ENCODE data around the gene UBAC1. TPM values are rescaled to one million over a fixed set of nuclear protein-coding genes. Genes with fewer than 3 reads are reported as not detected.

Gene UBAC1
- total RNA-seq, 1 donor from 2014 or later, result 33.8 TPM

DNA sequence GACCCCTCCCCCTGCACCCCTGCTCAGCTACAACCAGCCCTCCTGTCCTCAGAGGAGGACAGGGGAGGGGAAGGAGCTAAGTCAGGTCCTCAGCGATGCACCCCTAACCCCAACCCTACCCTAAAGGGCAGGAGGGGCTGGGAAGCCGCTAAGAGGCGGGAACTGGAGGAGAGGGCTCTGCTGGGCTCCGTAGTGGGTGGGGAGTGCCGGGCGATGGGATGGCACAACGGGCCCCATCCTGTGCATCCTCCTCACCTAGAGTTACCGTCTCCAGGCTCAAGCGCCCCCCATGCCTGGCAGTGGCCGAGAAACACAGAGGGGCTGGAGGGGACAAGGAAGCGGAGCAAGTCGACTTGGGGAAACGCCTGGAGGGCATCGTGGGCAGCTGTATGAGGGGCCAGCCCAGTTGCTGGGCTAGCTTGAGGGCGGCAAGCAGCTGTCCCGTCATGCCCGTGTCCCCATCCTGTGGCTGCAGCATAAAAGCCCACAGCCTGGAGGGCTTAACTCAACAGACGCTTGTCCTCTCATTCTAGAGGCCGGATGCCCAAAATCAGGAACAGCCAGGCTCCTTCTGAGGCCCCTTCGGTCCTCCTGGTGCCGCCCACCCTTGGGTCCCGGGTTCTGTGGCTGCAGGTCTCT lies 23.0 kb upstream of the UBAC1 start:
- no peak overlapping the region for H3K4me3 Mint-ChIP-seq
- H3K27me3 Mint-ChIP-seq (ENCODE audit: low read depth), result peaks cover 5% of the 10 kb centered on the region
- TF ChIP-seq, protein P1, sequence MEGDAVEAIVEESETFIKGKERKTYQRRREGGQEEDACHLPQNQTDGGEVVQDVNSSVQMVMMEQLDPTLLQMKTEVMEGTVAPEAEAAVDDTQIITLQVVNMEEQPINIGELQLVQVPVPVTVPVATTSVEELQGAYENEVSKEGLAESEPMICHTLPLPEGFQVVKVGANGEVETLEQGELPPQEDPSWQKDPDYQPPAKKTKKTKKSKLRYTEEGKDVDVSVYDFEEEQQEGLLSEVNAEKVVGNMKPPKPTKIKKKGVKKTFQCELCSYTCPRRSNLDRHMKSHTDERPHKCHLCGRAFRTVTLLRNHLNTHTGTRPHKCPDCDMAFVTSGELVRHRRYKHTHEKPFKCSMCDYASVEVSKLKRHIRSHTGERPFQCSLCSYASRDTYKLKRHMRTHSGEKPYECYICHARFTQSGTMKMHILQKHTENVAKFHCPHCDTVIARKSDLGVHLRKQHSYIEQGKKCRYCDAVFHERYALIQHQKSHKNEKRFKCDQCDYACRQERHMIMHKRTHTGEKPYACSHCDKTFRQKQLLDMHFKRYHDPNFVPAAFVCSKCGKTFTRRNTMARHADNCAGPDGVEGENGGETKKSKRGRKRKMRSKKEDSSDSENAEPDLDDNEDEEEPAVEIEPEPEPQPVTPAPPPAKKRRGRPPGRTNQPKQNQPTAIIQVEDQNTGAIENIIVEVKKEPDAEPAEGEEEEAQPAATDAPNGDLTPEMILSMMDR (IDR thresholded peaks at IDR 0.05; ENCODE audit: unreplicated experiment), result no peak
- H3K9me3 Mint-ChIP-seq, result no peaks in the 10 kb centered on the region
- no peaks in the 10 kb centered on the region for H3K36me3 Mint-ChIP-seq
- peaks cover 13% of the 10 kb centered on the region for H3K4me1 Mint-ChIP-seq
- DNase-seq (ENCODE audit: low spot score in 2 of 2, unreplicated experiment in 2 of 2), result no peak
- no peak overlapping the region for H3K27ac Mint-ChIP-seq

DNA sequence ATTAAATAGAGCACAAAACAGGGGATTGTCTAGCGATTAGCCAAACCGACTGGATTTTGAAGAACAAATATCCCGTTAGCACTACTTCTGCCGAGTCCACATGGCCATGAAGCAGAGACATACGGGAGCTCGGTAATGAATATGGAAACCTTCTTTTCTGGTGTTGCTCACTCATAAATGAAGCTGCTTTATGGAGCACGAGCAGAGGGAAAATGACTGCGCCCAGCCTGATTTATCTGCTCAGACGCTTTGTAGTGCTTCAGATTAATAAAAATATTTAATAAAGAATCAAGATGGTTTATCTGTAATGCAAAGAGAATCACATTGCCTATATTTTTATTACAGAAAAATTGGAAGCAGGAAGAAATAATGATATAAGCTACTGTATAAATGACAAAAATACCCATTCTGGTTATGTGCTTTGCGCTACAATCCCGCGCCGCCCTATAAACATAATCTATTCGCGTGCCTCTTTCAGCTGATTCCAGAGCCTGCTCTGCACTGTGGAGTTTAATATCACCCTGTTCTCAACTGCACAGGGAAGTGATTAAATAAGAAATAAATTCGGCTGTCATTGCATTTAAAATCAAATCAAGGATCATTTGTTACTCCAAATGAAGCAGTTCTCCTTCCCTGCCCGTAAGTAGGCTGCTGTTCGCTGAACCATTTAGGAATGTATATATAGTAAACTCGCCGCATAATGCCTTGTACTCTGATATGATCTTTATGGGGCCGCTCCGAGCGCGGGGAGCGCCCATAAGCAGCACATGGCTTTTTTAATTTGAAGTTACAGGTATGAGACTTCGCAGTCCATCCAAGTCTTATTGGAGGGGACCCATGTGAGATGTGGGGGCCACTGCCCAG lies 22.3 kb upstream of the UBAC1 start:
- H3K9me3 Mint-ChIP-seq, result no peaks in the 10 kb centered on the region
- H3K4me1 Mint-ChIP-seq, result peaks cover 6% of the 10 kb centered on the region
- H3K27me3 Mint-ChIP-seq (ENCODE audit: low read depth), result peaks cover 9% of the 10 kb centered on the region
- H3K36me3 Mint-ChIP-seq, result no peaks in the 10 kb centered on the region
- TF ChIP-seq, protein P1 (IDR thresholded peaks at IDR 0.05; ENCODE audit: unreplicated experiment), result no peak
- H3K27ac Mint-ChIP-seq, result no peak overlapping the region
- no peak overlapping the region for H3K4me3 Mint-ChIP-seq
- no peak for DNase-seq (ENCODE audit: low spot score in 2 of 2, unreplicated experiment in 2 of 2)

DNA sequence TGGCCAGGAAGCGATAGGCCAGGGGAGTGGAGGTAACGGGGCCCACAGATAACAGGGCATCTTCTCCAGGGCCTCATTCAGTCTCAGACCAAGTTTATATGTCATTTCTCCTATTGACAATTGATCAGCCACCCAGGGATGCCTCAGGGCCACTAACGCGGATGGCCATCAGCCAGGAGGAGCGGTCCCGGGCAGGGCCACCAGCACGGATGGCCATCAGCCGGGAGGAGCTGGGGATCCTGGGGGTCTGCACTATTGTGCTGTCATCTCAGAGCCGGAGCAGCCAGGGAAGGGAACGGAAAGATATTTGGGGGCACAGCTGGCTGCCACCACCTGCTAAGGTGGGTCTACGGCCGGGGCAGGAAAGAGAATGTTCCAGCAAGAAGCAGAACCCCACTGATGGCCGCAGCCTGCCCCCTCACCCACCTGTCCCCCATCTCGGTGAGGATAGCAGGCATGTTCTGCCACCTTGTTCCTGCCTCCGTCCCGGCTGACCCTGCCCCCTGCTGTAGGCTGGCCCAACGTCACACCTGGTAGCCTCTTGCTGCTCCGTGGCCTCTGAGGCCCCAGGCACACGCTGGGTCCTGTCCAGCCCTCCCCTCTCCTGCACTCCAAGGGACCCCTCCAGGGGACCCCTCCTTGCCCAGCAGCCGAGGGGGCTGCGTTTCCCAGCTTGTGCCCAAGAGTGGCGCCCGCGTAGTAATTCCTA lies 21.5 kb upstream of the UBAC1 start:
- Mint-ChIP-seq H3K4me3 (no peak overlapping the region), H3K4me1 (peaks cover 4% of the 10 kb centered on the region), H3K9me3 (no peaks in the 10 kb centered on the region), H3K36me3 (no peaks in the 10 kb centered on the region), H3K27ac (no peak overlapping the region), H3K27me3 (ENCODE audit: low read depth) (peaks cover 9% of the 10 kb centered on the region)
- no peak for DNase-seq (ENCODE audit: low spot score in 2 of 2, unreplicated experiment in 2 of 2)
- TF ChIP-seq, protein P1 (IDR thresholded peaks at IDR 0.05; ENCODE audit: unreplicated experiment), result no peak

DNA sequence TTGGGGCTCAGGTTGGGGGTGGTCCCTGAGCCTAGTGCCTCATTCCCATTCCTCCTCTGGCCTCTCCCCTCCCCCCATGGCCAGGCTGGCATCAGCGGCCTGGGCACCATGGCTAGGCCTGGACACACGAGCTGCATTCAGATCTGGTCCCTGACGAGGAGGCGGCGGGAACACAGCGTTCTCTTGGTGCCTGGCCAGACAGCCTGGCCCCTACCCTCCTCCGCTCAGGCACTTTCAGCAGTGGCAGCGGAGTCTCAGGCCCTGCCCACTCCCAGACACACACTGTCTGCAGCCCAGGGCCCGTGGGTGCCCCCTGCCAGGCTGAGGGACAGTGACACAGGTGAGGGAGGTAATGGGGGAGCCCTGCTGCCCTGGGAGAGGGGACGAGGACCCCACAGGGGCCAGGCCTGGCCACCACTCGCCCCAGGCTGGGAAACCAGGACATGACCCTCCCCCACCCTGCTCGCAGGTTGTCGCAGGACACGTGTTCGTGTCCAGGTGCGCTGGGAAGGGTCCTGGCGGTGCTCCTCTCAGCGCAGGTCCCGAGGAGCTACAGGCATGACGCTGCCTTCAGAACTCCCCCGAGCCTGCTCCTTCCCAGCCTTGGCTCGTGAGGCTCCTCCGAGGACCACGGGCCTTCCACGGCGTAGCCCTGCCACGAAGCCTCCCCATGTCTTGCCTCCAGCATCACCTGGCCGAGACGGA lies 19.9 kb upstream of the UBAC1 start:
- no peak overlapping the region for H3K4me3 Mint-ChIP-seq

More for the DNA sequence above, 19.9 kb upstream of the UBAC1 start:
- no peak for DNase-seq (ENCODE audit: low spot score in 2 of 2, unreplicated experiment in 2 of 2)
- TF ChIP-seq, protein P1 (IDR thresholded peaks at IDR 0.05; ENCODE audit: unreplicated experiment), result no peak
- H3K4me1 Mint-ChIP-seq, result peaks cover 6% of the 10 kb centered on the region
- no peaks in the 10 kb centered on the region for H3K9me3 Mint-ChIP-seq
- no peaks in the 10 kb centered on the region for H3K36me3 Mint-ChIP-seq
- H3K27ac Mint-ChIP-seq, result no peak overlapping the region
- H3K27me3 Mint-ChIP-seq (ENCODE audit: low read depth), result peaks cover 14% of the 10 kb centered on the region

Data from mesothelial cell of epicardium (in vitro differentiated cells).